ENCODE data around the gene MCUB.

MCUB gene

GRCh38 chr4:109729117-109729717, 169.2 kb downstream of the MCUB start:
- Histone ChIP-seq H2BK15ac (replicated peaks; ENCODE audit: low read depth) (no peak overlapping the region), H3K27me3 (ENCODE audit: insufficient read depth, low read length, poor library complexity) (no peaks in the 10 kb centered on the region), H2BK120ac (ENCODE audit: low read depth, low read length) (no peak overlapping the region), H3K4me3 (ENCODE audit: low read length) (peak overlapping the region; percentile 91), H3K36me3 (ENCODE audit: control insufficient read depth, insufficient read depth, low read length) (no peaks in the 10 kb centered on the region), H4K8ac (ENCODE audit: low read depth, low read length) (no peak overlapping the region), H3K4ac (ENCODE audit: low read depth, low read length) (no peak overlapping the region), H3K9ac (ENCODE audit: low read length) (peak overlapping the region; percentile 87), H3K79me1 (ENCODE audit: low read length) (peaks cover 8% of the 10 kb centered on the region), H3K27ac (ENCODE audit: low read depth, low read length) (peak overlapping the region; percentile 66), H3K4me1 (ENCODE audit: control insufficient read depth, low read depth, low read length) (peaks cover 2% of the 10 kb centered on the region), H4K5ac (ENCODE audit: low read length) (no peak overlapping the region), H3K23ac (ENCODE audit: low read length) (no peak overlapping the region), H3K79me2 (ENCODE audit: control insufficient read depth, insufficient read depth, low read length) (peaks cover 21% of the 10 kb centered on the region), H3K18ac (ENCODE audit: low read length) (no peak overlapping the region), H3K56ac (ENCODE audit: low read length) (peak overlapping the region; percentile 92), H2BK5ac (ENCODE audit: low read length) (no peak overlapping the region), H2AK5ac (ENCODE audit: low read length) (no peak overlapping the region), H3K4me2 (ENCODE audit: low read length) (peak overlapping the region; percentile 96)
- peak; percentile 43 for DNase-seq
- WGBS (ENCODE audit: extremely low coverage, insufficient coverage, low lambda C conversion rate): no CpG with 5 or more reads among the region's 25 CpGs

GRCh38 chr4:109729718-109730618, 169.9 kb downstream of the MCUB start, which contains the start of gene PLA2G12A:
PLA2G12A (minus strand) TSS chr4:109730070; CDS start chr4:109729809, 261 bp downstream.
- Histone ChIP-seq H3K27ac (ENCODE audit: low read depth, low read length) (peak within 1 kb of the TSS; percentile 66), H2BK120ac (ENCODE audit: low read depth, low read length) (no peak within 1 kb of the TSS), H3K4me3 (ENCODE audit: low read length) (peak within 1 kb of the TSS; percentile 91), H2BK15ac (replicated peaks; ENCODE audit: low read depth) (no peak within 1 kb of the TSS), H3K4me1 (ENCODE audit: control insufficient read depth, low read depth, low read length) (peaks cover 2% of the 10 kb centered on the region), H3K36me3 (ENCODE audit: control insufficient read depth, insufficient read depth, low read length) (no peaks in the 10 kb centered on the region), H3K4me2 (ENCODE audit: low read length) (peak within 1 kb of the TSS; percentile 99), H3K27me3 (ENCODE audit: insufficient read depth, low read length, poor library complexity) (no peaks in the 10 kb centered on the region), H3K79me1 (ENCODE audit: low read length) (peaks cover 8% of the 10 kb centered on the region), H3K23ac (ENCODE audit: low read length) (no peak within 1 kb of the TSS), H3K4ac (ENCODE audit: low read depth, low read length) (no peak within 1 kb of the TSS), H2BK5ac (ENCODE audit: low read length) (peak within 1 kb of the TSS; percentile 23), H3K56ac (ENCODE audit: low read length) (peak within 1 kb of the TSS; percentile 92), H3K9ac (ENCODE audit: low read length) (peak within 1 kb of the TSS; percentile 92), H4K8ac (ENCODE audit: low read depth, low read length) (no peak within 1 kb of the TSS), H4K5ac (ENCODE audit: low read length) (no peak within 1 kb of the TSS), H3K18ac (ENCODE audit: low read length) (no peak within 1 kb of the TSS), H3K79me2 (ENCODE audit: control insufficient read depth, insufficient read depth, low read length) (peaks cover 21% of the 10 kb centered on the region), H2AK5ac (ENCODE audit: low read length) (no peak within 1 kb of the TSS)
- DNase-seq: peak; percentile 94
- whole genome bisulfite sequencing (ENCODE audit: extremely low coverage, insufficient coverage, low lambda C conversion rate): no CpG with 5 or more reads among the region's 83 CpGs

- peak; percentile 30 for DNase-seq
Observed at GRCh38 chr4:109730619-109731545, 170.8 kb downstream of the MCUB start.

GRCh38 chr4:109733728-109734127, 173.7 kb downstream of the MCUB start:
- Histone ChIP-seq H3K9ac (ENCODE audit: low read length) (no peak overlapping the region), H2AK5ac (ENCODE audit: low read length) (no peak overlapping the region), H2BK120ac (ENCODE audit: low read depth, low read length) (no peak overlapping the region), H4K5ac (ENCODE audit: low read length) (no peak overlapping the region), H3K79me2 (ENCODE audit: control insufficient read depth, insufficient read depth, low read length) (peaks cover 3% of the 10 kb centered on the region), H4K8ac (ENCODE audit: low read depth, low read length) (no peak overlapping the region), H3K23ac (ENCODE audit: low read length) (no peak overlapping the region), H3K56ac (ENCODE audit: low read length) (no peak overlapping the region), H3K4me1 (ENCODE audit: control insufficient read depth, low read depth, low read length) (no peaks in the 10 kb centered on the region), H3K18ac (ENCODE audit: low read length) (no peak overlapping the region), H2BK15ac (replicated peaks; ENCODE audit: low read depth) (no peak overlapping the region), H3K36me3 (ENCODE audit: control insufficient read depth, insufficient read depth, low read length) (no peaks in the 10 kb centered on the region), H3K79me1 (ENCODE audit: low read length) (peaks cover 2% of the 10 kb centered on the region), H3K4me3 (ENCODE audit: low read length) (no peak overlapping the region), H3K27ac (ENCODE audit: low read depth, low read length) (no peak overlapping the region), H2BK5ac (ENCODE audit: low read length) (no peak overlapping the region), H3K4me2 (ENCODE audit: low read length) (no peak overlapping the region), H3K4ac (ENCODE audit: low read depth, low read length) (no peak overlapping the region), H3K27me3 (ENCODE audit: insufficient read depth, low read length, poor library complexity) (no peaks in the 10 kb centered on the region)
- no peak for DNase-seq
- no CpG with 5 or more reads among the region's 5 CpGs for WGBS (ENCODE audit: extremely low coverage, insufficient coverage, low lambda C conversion rate)

More at GRCh38 chr4:109730619-109731545, 170.8 kb downstream of the MCUB start:
- Histone ChIP-seq H3K27me3 (ENCODE audit: insufficient read depth, low read length, poor library complexity) (no peaks in the 10 kb centered on the region), H3K27ac (ENCODE audit: low read depth, low read length) (no peak overlapping the region), H3K4me2 (ENCODE audit: low read length) (peak overlapping the region; percentile 99), H3K9ac (ENCODE audit: low read length) (peak overlapping the region; percentile 92), H3K4ac (ENCODE audit: low read depth, low read length) (no peak overlapping the region), H3K4me1 (ENCODE audit: control insufficient read depth, low read depth, low read length) (peaks cover 2% of the 10 kb centered on the region), H3K18ac (ENCODE audit: low read length) (no peak overlapping the region), H3K79me1 (ENCODE audit: low read length) (peaks cover 7% of the 10 kb centered on the region), H2BK5ac (ENCODE audit: low read length) (no peak overlapping the region), H2BK15ac (replicated peaks; ENCODE audit: low read depth) (no peak overlapping the region), H3K79me2 (ENCODE audit: control insufficient read depth, insufficient read depth, low read length) (peaks cover 18% of the 10 kb centered on the region), H2AK5ac (ENCODE audit: low read length) (no peak overlapping the region), H3K4me3 (ENCODE audit: low read length) (peak overlapping the region; percentile 64), H4K5ac (ENCODE audit: low read length) (no peak overlapping the region), H3K23ac (ENCODE audit: low read length) (no peak overlapping the region), H2BK120ac (ENCODE audit: low read depth, low read length) (no peak overlapping the region), H3K56ac (ENCODE audit: low read length) (peak overlapping the region; percentile 91), H3K36me3 (ENCODE audit: control insufficient read depth, insufficient read depth, low read length) (no peaks in the 10 kb centered on the region), H4K8ac (ENCODE audit: low read depth, low read length) (no peak overlapping the region)
- no CpG with 5 or more reads among the region's 21 CpGs for WGBS (ENCODE audit: extremely low coverage, insufficient coverage, low lambda C conversion rate)

- Histone ChIP-seq H2AK5ac (ENCODE audit: low read length) (no peak overlapping the region), H3K27me3 (ENCODE audit: insufficient read depth, low read length, poor library complexity) (no peaks in the 10 kb centered on the region), H3K23ac (ENCODE audit: low read length) (no peak overlapping the region), H3K4me1 (ENCODE audit: control insufficient read depth, low read depth, low read length) (no peaks in the 10 kb centered on the region), H2BK15ac (replicated peaks; ENCODE audit: low read depth) (no peak overlapping the region), H4K5ac (ENCODE audit: low read length) (no peak overlapping the region), H3K27ac (ENCODE audit: low read depth, low read length) (no peak overlapping the region), H3K79me1 (ENCODE audit: low read length) (no peaks in the 10 kb centered on the region), H3K79me2 (ENCODE audit: control insufficient read depth, insufficient read depth, low read length) (no peaks in the 10 kb centered on the region), H3K56ac (ENCODE audit: low read length) (no peak overlapping the region), H4K8ac (ENCODE audit: low read depth, low read length) (no peak overlapping the region), H3K4ac (ENCODE audit: low read depth, low read length) (no peak overlapping the region), H3K18ac (ENCODE audit: low read length) (no peak overlapping the region), H3K9ac (ENCODE audit: low read length) (no peak overlapping the region), H3K4me3 (ENCODE audit: low read length) (no peak overlapping the region), H3K4me2 (ENCODE audit: low read length) (no peak overlapping the region), H3K36me3 (ENCODE audit: control insufficient read depth, insufficient read depth, low read length) (no peaks in the 10 kb centered on the region), H2BK5ac (ENCODE audit: low read length) (no peak overlapping the region), H2BK120ac (ENCODE audit: low read depth, low read length) (no peak overlapping the region)
- WGBS (ENCODE audit: extremely low coverage, insufficient coverage, low lambda C conversion rate): no CpG with 5 or more reads among the region's 7 CpGs
- DNase-seq: no peak
Observed at GRCh38 chr4:109735566-109736365, 175.7 kb downstream of the MCUB start.

Data from mesendoderm (in vitro differentiated cells).